Endodermal cell (in vitro differentiated cells): ENCODE results near the gene ADGRB3. TPM values are rescaled to one million over a fixed set of nuclear protein-coding genes. Genes with fewer than 3 reads are reported as not detected.

ENCODE experiments used
- DNase-seq: peaks from one replicate; pipeline ENCODE4 v3.0.0-alpha.2; 2017
- H3K27ac ChIP-seq: 2 replicates; pipeline ENCODE4 v1.5.1; 2013; ENCODE audit warnings: mild to moderate bottlenecking, low read depth, low read length, moderate library complexity
- H3K27me3 ChIP-seq: 2 replicates; pipeline ENCODE4 v1.6.1; 2013; ENCODE audit warnings: mild to moderate bottlenecking, low read length, moderate library complexity; ENCODE audit not compliant: insufficient read depth, control insufficient read depth, poor library complexity, severe bottlenecking
- H3K36me3 ChIP-seq: 2 replicates; pipeline ENCODE4 v1.7.0; 2013; ENCODE audit warnings: mild to moderate bottlenecking, low read length, moderate library complexity; ENCODE audit not compliant: control insufficient read depth, insufficient read depth
- H3K4me1 ChIP-seq: one replicate; pipeline ENCODE4 v1.7.0; 2013; ENCODE audit warnings: low read length; ENCODE audit not compliant: control insufficient read depth, insufficient read depth
- H3K4me3 ChIP-seq: 2 replicates; pipeline ENCODE4 v1.5.1; 2013; ENCODE audit warnings: mild to moderate bottlenecking, low read length, moderate library complexity
- H3K9ac ChIP-seq: 2 replicates; pipeline ENCODE4 v1.6.1; 2013; ENCODE audit warnings: mild to moderate bottlenecking, low read length, moderate library complexity; ENCODE audit not compliant: poor library complexity, severe bottlenecking; ENCODE audit errors: extremely low read depth
- H3K9me3 ChIP-seq: 2 replicates; pipeline ENCODE4 v1.6.1; 2013; ENCODE audit warnings: mild to moderate bottlenecking, low read length, moderate library complexity; ENCODE audit not compliant: control insufficient read depth
- H3K27ac Mint-ChIP-seq: 2 replicates; pipeline ENCODE4 v1.8.0; 2020; ENCODE audit warnings: mixed read lengths
- H3K27me3 Mint-ChIP-seq: 2 replicates; pipeline ENCODE4 v1.8.0; 2021; ENCODE audit warnings: mild to moderate bottlenecking, mixed read lengths; ENCODE audit not compliant: insufficient read depth
- H3K36me3 Mint-ChIP-seq: 2 replicates; pipeline ENCODE4 v1.8.0; 2020; ENCODE audit warnings: low read depth, mixed read lengths
- H3K4me1 Mint-ChIP-seq: 2 replicates; pipeline ENCODE4 v1.8.0; 2020; ENCODE audit warnings: mixed read lengths
- H3K4me3 Mint-ChIP-seq: 2 replicates; pipeline ENCODE4 v1.8.0; 2020; ENCODE audit warnings: mild to moderate bottlenecking, moderate library complexity, mixed read lengths
- H3K9me3 Mint-ChIP-seq: 2 replicates; pipeline ENCODE4 v1.8.0; 2020; ENCODE audit warnings: mild to moderate bottlenecking, mixed read lengths
- CTCF ChIP-seq: fragments of 200-600 bp; sonication (generic); conservative IDR thresholded peaks from 2 replicates; pipeline ENCODE4 v1.5.0; 2021; ENCODE audit warnings: antibody characterized with exemption, mild to moderate bottlenecking
- WGBS, 2 experiments: methylation state at CpG; one replicate each; pipeline versions ENCODE4 v1.1.5 to v1.1.7; 2013; ENCODE audit warnings: missing lambda C conversion rate in 2 of 2, mixed read lengths in 1 of 2; ENCODE audit not compliant: insufficient coverage in 1 of 2, insufficient read length in 1 of 2; 5-methylcytosine and 5-hydroxymethylcytosine counted together
- total RNA-seq, 2 donors: library from RNA; stranded (reverse); fragmentation: NEBNext Ultra II Directional in 1 of 2; extraction: Animal tissue kit (Norgen Biotek cat#: 25700) in 1 of 2; gene quantifications; 2 replicates in 1 of 2; 3 replicates in 1 of 2; pipeline ENCODE4 v1.2.1, GENCODE V29; 2021

The ADGRB3 gene
- total RNA-seq, 2 donors from 2014 or later, result 0.33 to 1.3 TPM

GRCh38 chr6:68771426-68771825 lies 136.3 kb downstream of the ADGRB3 start:
- H3K36me3 ChIP-seq, result no peaks in the 10 kb centered on the region

DNA sequence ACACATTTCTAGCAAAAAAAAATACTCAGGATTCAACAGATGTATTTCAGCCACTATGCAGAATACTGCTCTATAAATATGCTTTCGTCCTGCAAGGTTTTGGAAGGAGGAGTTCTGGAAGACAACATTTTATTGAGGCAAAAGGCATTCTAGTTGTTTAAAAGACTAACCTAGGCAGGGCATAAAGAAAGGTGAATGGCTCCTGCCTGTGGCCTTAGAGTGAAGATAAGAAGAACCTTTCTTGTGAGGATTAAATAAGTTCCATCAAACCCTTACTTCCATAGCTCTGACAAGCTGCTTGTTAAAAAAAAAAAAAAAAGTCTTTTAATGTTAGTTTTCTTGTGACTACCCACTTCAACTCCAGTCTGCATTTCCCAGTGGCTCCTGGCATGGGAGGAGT lies 139.8 kb downstream of the ADGRB3 start:
- Mint-ChIP-seq H3K4me3 (no peak overlapping the region), H3K9me3 (no peaks in the 10 kb centered on the region), H3K36me3 (no peaks in the 10 kb centered on the region), H3K4me1 (peaks cover 4% of the 10 kb centered on the region), H3K27ac (no peak overlapping the region), H3K27me3 (no peaks in the 10 kb centered on the region)
- Histone ChIP-seq H3K4me3 (no peak overlapping the region), H3K4me1 (no peaks in the 10 kb centered on the region), H3K9ac (no peak overlapping the region), H3K27ac (no peak overlapping the region), H3K27me3 (no peaks in the 10 kb centered on the region), H3K36me3 (no peaks in the 10 kb centered on the region), H3K9me3 (no peaks in the 10 kb centered on the region)
- no peak for DNase-seq
- 85 to 100% methylated on average over 1 of the region's 1 CpG for WGBS, 2 experiments
- no peak for TF ChIP-seq CTCF

More at GRCh38 chr6:68771426-68771825, 136.3 kb downstream of the ADGRB3 start:
- Mint-ChIP-seq H3K9me3 (no peaks in the 10 kb centered on the region), H3K36me3 (no peaks in the 10 kb centered on the region), H3K27me3 (no peaks in the 10 kb centered on the region), H3K27ac (no peak overlapping the region), H3K4me1 (peaks cover 4% of the 10 kb centered on the region), H3K4me3 (no peak overlapping the region)
- no peaks in the 10 kb centered on the region for H3K4me1 ChIP-seq
- DNase-seq, result no peak
- no peak overlapping the region for H3K4me3 ChIP-seq
- no peak for TF ChIP-seq CTCF
- no peak overlapping the region for H3K9ac ChIP-seq
- H3K27me3 ChIP-seq, result no peaks in the 10 kb centered on the region
- H3K9me3 ChIP-seq, result no peaks in the 10 kb centered on the region
- H3K27ac ChIP-seq, result no peak overlapping the region

- H3K9ac ChIP-seq, result no peak overlapping the region
- no peak for TF ChIP-seq CTCF
- Mint-ChIP-seq H3K36me3 (no peaks in the 10 kb centered on the region), H3K4me3 (no peak overlapping the region), H3K9me3 (no peaks in the 10 kb centered on the region), H3K27me3 (no peaks in the 10 kb centered on the region), H3K27ac (no peak overlapping the region), H3K4me1 (peaks cover 4% of the 10 kb centered on the region)
- WGBS, 2 experiments, result 71 to 88% methylated on average over 1 to 2 of the region's 2 CpGs
- no peak overlapping the region for H3K27ac ChIP-seq
- no peak overlapping the region for H3K4me3 ChIP-seq
- DNase-seq, result no peak
- H3K27me3 ChIP-seq, result no peaks in the 10 kb centered on the region
- H3K36me3 ChIP-seq, result no peaks in the 10 kb centered on the region
- H3K9me3 ChIP-seq, result no peaks in the 10 kb centered on the region
- H3K4me1 ChIP-seq, result no peaks in the 10 kb centered on the region
Observed at GRCh38 chr6:68776354-68776753, 141.3 kb downstream of the ADGRB3 start.
